Natural killer cell (primary cell): ENCODE data around the gene TMEM203. TPM values are rescaled to one million over a fixed set of nuclear protein-coding genes. Genes with fewer than 3 reads are reported as not detected.

Experiments used
- ATAC-seq, 3 donors: fragments of 150-1000 bp in 2 of 3; fragments of 200-7000 bp in 1 of 3; cut with Tn5 transposase; 1 replicate in 1 of 3; 2 replicates in 2 of 3; pipeline ENCODE4 v1.10.0; 2021; ENCODE audit warnings: mild to moderate bottlenecking in 2 of 3, moderate library complexity in 2 of 3
- DNase-seq, 2 donors: peaks; one replicate each; pipeline versions ENCODE4 v3.0.0 to v3.0.0-alpha.2; 2013 to 2021; ENCODE audit warnings: mixed read lengths in 1 of 2
- H3K27ac ChIP-seq: one replicate; pipeline ENCODE4 v1.5.1; 2013; ENCODE audit warnings: mild to moderate bottlenecking, low read length
- H3K27me3 ChIP-seq: one replicate; pipeline ENCODE4 v1.6.1; 2013; ENCODE audit warnings: low read length; ENCODE audit not compliant: control insufficient read depth, insufficient read depth
- H3K36me3 ChIP-seq: one replicate; pipeline ENCODE4 v1.6.1; 2013; ENCODE audit warnings: low read length; ENCODE audit not compliant: control insufficient read depth, insufficient read depth
- H3K4me1 ChIP-seq: one replicate; pipeline ENCODE4 v1.6.1; 2013; ENCODE audit warnings: low read length; ENCODE audit not compliant: control insufficient read depth, insufficient read depth
- H3K4me3 ChIP-seq: one replicate; pipeline ENCODE4 v1.5.1; 2013; ENCODE audit warnings: low read length
- H3K9me3 ChIP-seq: one replicate; pipeline ENCODE4 v1.6.1; 2013; ENCODE audit warnings: low read length; ENCODE audit not compliant: control insufficient read depth, insufficient read depth
- H3K27ac Mint-ChIP-seq, 2 donors: one replicate each; pipeline ENCODE4 v1.8.0; 2022; ENCODE audit warnings: mild to moderate bottlenecking in 2 of 2, mixed read lengths in 2 of 2, moderate library complexity in 1 of 2
- H3K27me3 Mint-ChIP-seq, 2 donors: one replicate each; pipeline ENCODE4 v1.8.0; 2022; ENCODE audit warnings: low read depth in 2 of 2, mixed read lengths in 2 of 2
- H3K36me3 Mint-ChIP-seq: one replicate; pipeline ENCODE4 v1.8.0; 2022; ENCODE audit warnings: mixed read lengths
- H3K4me1 Mint-ChIP-seq, 2 donors: one replicate each; pipeline ENCODE4 v1.8.0; 2022; ENCODE audit warnings: mixed read lengths in 2 of 2
- H3K4me3 Mint-ChIP-seq: one replicate; pipeline ENCODE4 v1.8.0; 2022; ENCODE audit warnings: mild to moderate bottlenecking, moderate library complexity, mixed read lengths
- H3K9me3 Mint-ChIP-seq, 2 donors: one replicate each; pipeline ENCODE4 v1.8.0; 2022; ENCODE audit warnings: mixed read lengths in 2 of 2
- WGBS: methylation state at CpG from one replicate; pipeline ENCODE4 v1.1.7; 2013; ENCODE audit warnings: missing lambda C conversion rate; ENCODE audit not compliant: insufficient coverage; 5-methylcytosine and 5-hydroxymethylcytosine counted together
- intact Hi-C: fragments of 100-400 bp; cut with micrococcal nuclease; formaldehyde crosslinking; loops from one replicate; pipeline ENCODE4 v1.14.2; 2022
- total RNA-seq, 4 donors: library from RNA; stranded (reverse); fragments of 120-200 nt in 1 of 4; gene quantifications; one replicate each; pipeline versions ENCODE4 v1.2.3 to v1.2.4, GENCODE V29; 2013 to 2022
- TF ChIP-seq, protein P1 (sequence below): fragments of 200-600 bp; IDR thresholded peaks from one replicate; pipeline ENCODE4 v1.8.0; 2022; ENCODE audit warnings: antibody characterized with exemption

TMEM203 gene
- total RNA-seq, 3 donors from 2014 or later (not counting 1 experiment from before 2014, with no cell fraction given) = 22.1 to 30.5 (median 27.1) TPM

DNA sequence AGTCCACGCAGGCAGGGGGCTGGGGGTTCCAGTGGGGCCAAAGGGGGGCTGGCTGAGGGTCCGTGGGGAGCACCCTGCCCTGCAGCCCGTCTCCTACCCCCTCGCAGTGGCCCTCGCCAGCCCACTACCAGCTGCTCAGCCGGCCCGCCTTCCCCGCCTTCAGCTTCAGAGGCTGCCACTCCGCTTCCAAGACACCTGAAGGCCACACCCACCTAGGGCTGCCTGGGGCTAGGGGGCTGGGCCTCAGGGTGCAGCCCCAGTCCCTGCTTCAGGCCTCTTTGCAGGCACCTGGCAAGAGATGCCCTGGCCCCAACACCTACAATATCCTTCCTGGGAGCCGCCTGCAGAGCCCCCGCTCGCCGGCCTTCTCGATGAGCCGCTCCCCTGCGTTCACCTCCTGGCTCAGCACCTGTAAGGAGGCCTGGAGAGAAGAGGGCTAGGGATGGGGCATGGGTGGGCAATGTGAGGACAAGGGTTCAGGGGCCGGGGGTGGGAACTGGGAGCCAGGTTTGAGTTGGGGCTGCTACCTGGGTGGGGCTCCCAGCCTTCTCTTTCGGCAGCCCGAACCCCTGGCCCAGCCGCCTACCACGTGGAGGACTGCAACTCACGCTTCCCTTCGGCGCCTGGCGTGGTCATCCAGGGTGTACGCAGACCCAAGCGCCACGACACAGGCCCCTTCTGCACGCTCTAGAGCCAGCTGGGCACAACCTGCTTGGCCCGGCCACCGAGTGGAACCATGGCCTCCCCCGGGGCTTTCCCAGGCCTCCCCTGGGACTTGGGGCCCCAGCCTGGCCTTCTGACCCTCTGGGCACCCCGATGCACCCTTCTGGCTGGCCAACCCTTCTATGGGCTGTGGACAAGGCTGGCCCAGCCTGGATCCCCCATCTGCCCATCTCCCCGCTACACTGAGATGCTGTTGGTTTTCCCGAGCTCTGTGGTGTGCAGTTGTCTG lies 47.4 kb upstream of the TMEM203 start:
- Histone ChIP-seq H3K27ac (no peak overlapping the region), H3K36me3 (peaks cover 5% of the 10 kb centered on the region), H3K4me3 (no peak overlapping the region), H3K9me3 (no peaks in the 10 kb centered on the region), H3K4me1 (peaks cover 25% of the 10 kb centered on the region), H3K27me3 (no peaks in the 10 kb centered on the region)
- Mint-ChIP-seq H3K4me1 (peaks cover 0 to 6% of the 10 kb centered on the region in 2 donors), H3K9me3 (no peaks in the 10 kb centered on the region), H3K27me3 (no peaks in the 10 kb centered on the region), H3K27ac (no peak overlapping the region), H3K4me3 (peak overlapping the region; percentile 45), H3K36me3 (no peaks in the 10 kb centered on the region)
- DNase-seq (no peak), ATAC-seq (no peak)
- WGBS = 85% methylated on average over 34 of the region's 35 CpGs
- TF ChIP-seq, protein P1, sequence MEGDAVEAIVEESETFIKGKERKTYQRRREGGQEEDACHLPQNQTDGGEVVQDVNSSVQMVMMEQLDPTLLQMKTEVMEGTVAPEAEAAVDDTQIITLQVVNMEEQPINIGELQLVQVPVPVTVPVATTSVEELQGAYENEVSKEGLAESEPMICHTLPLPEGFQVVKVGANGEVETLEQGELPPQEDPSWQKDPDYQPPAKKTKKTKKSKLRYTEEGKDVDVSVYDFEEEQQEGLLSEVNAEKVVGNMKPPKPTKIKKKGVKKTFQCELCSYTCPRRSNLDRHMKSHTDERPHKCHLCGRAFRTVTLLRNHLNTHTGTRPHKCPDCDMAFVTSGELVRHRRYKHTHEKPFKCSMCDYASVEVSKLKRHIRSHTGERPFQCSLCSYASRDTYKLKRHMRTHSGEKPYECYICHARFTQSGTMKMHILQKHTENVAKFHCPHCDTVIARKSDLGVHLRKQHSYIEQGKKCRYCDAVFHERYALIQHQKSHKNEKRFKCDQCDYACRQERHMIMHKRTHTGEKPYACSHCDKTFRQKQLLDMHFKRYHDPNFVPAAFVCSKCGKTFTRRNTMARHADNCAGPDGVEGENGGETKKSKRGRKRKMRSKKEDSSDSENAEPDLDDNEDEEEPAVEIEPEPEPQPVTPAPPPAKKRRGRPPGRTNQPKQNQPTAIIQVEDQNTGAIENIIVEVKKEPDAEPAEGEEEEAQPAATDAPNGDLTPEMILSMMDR = no peak
- intact Hi-C loops = no loop called here

DNA sequence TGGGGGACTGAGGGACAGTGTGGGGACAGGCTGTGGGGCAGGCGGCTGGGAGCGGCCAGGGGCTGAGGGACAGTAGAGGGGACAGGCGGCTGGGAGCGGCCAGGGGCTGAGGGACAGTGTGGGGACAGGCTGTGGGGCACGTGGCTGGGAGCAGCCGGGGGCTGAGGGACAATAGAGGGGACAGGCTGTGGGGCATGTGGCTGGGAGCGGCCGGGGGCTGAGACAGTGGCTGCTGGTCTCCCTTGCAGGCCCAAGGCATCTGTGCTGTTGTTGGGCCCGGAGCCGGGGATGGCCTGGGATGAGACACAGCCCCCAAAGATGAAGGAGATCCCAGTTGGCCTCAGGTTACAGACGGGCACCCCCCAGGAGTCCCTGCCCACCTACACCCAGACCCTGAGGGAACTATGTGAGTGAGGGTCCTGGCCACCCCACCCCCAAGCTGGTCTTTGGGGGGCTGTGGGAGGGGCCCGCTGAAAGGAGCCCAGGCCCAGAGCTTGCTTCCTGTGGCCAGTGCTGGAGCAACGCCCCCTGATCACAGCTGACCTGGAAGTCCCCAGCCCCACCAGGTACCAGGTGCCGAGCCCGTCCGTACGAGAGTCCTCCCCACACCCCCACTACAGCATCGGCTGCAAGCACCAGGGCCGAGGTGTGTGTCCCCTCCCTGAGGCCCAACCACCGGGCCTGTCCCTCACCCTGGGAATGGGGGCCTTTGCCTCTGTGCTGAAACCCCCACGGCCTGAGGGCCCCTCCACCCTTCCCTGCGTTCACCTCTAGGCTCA lies 46.2 kb upstream of the TMEM203 start:
- H3K4me1 ChIP-seq = peaks cover 22% of the 10 kb centered on the region
- no peaks in the 10 kb centered on the region for H3K27me3 ChIP-seq
- peak overlapping the region; percentile 25 for H3K4me3 Mint-ChIP-seq
- DNase-seq = no peak
- H3K27me3 Mint-ChIP-seq = no peaks in the 10 kb centered on the region
- TF ChIP-seq, protein P1 = no peak
- no peak overlapping the region for H3K27ac ChIP-seq
- no peak overlapping the region for H3K27ac Mint-ChIP-seq
- peaks cover 0 to 6% of the 10 kb centered on the region in 2 donors for H3K4me1 Mint-ChIP-seq
- H3K36me3 Mint-ChIP-seq = no peaks in the 10 kb centered on the region
- no peaks in the 10 kb centered on the region for H3K9me3 ChIP-seq
- H3K36me3 ChIP-seq = peaks cover under 1% of the 10 kb centered on the region
- no peak for ATAC-seq
- intact Hi-C loops = no loop called here
- 93% methylated on average over 22 of the region's 22 CpGs for WGBS
- no peaks in the 10 kb centered on the region for H3K9me3 Mint-ChIP-seq
- no peak overlapping the region for H3K4me3 ChIP-seq

DNA sequence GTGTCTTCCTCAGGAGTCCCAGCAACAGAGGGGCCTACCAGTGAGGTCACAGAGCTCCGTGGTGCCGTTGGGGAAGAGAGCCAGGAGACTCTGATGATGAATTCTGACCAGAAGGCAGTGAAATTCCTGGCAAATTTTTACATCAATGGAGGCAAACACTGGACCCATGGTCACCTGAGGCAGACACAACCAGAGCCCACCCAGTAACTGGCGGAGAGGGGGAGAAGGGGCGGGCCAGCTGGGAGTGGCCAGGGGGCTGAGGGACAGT lies 45.7 kb upstream of the TMEM203 start, which contains the start of gene STPG3:
STPG3 (plus strand) TSS at position 93 of the 268 bp plus-strand sequence; CDS start at position 94, 1 bp downstream.
- H3K4me3 Mint-ChIP-seq = peak within 1 kb of the TSS; percentile 25
- H3K4me1 Mint-ChIP-seq = peaks cover 0 to 6% of the 10 kb centered on the region in 2 donors
- ATAC-seq (no peak), DNase-seq (no peak)
- intact Hi-C loops = no loop called here
- Histone ChIP-seq H3K9me3 (no peaks in the 10 kb centered on the region), H3K27ac (no peak within 1 kb of the TSS), H3K4me3 (no peak within 1 kb of the TSS), H3K27me3 (no peaks in the 10 kb centered on the region), H3K4me1 (peaks cover 17% of the 10 kb centered on the region), H3K36me3 (no peaks in the 10 kb centered on the region)
- H3K27ac Mint-ChIP-seq = no peak within 1 kb of the TSS
- no peaks in the 10 kb centered on the region for H3K27me3 Mint-ChIP-seq
- H3K9me3 Mint-ChIP-seq = no peaks in the 10 kb centered on the region
- 95% methylated on average over 4 of the region's 4 CpGs for WGBS
- H3K36me3 Mint-ChIP-seq = no peaks in the 10 kb centered on the region
- TF ChIP-seq, protein P1 = no peak
